Lower lobe of right lung (tissue), 2 donors: ENCODE results near the gene ACOT7. TPM values are rescaled to one million over a fixed set of nuclear protein-coding genes. Genes with fewer than 3 reads are reported as not detected.
"Not testable (repeated sequence)": the region's sequence is repeated elsewhere in the genome, so short reads cannot be mapped to it uniquely, and the experiment has no call there.

Experiments
- ATAC-seq, 2 donors: fragments of 200-7000 bp; cut with Tn5 transposase; one replicate each; pipeline ENCODE4 v1.9.1; 2020 to 2022; ENCODE audit warnings: mild to moderate bottlenecking in 2 of 2, moderate library complexity in 2 of 2
- DNase-seq: peaks from one replicate; pipeline ENCODE4 v3.0.0-alpha.2; 2020
- H3K27ac ChIP-seq: fragments of 200-600 bp; one replicate; pipeline ENCODE4 v1.8.0; 2022
- H3K27me3 ChIP-seq: fragments of 200-600 bp; one replicate; pipeline ENCODE4 v1.8.0; 2022; ENCODE audit warnings: low read depth
- H3K36me3 ChIP-seq: fragments of 200-600 bp; one replicate; pipeline ENCODE4 v1.8.0; 2022; ENCODE audit warnings: mild to moderate bottlenecking
- H3K4me1 ChIP-seq: fragments of 200-600 bp; one replicate; pipeline ENCODE4 v1.8.0; 2022
- H3K4me3 ChIP-seq: fragments of 200-600 bp; one replicate; pipeline ENCODE4 v1.8.0; 2022; ENCODE audit warnings: mild to moderate bottlenecking
- H3K9me3 ChIP-seq: fragments of 200-600 bp; one replicate; pipeline ENCODE4 v1.8.0; 2022
- intact Hi-C: fragments of 100-400 bp; cut with DNase I; formaldehyde crosslinking; loops from one replicate; pipeline ENCODE4 v1.11.0; 2022
- total RNA-seq: library from RNA; stranded (reverse); fragmentation: NEBNext Ultra II Directional; extraction: Animal tissue kit (Norgen Biotek cat#: 25700); gene quantifications from one replicate; pipeline ENCODE4 v1.2.1, GENCODE V29; 2021
- TF ChIP-seq, protein P1 (sequence below): fragments of 200-600 bp; IDR thresholded peaks from one replicate; pipeline ENCODE4 v1.8.0; 2022; ENCODE audit warnings: antibody characterized with exemption, mild to moderate bottlenecking
- donor health status: DM: no; HTN: yes; CAD: no; lungs with severe emphysema.

Gene ACOT7
- total RNA-seq, 1 donor from 2014 or later, result 28.5 TPM

GRCh38 chr1:6363085-6363884 lies 30.3 kb downstream of the ACOT7 start:
- H3K27me3 ChIP-seq, H3K36me3 ChIP-seq, H3K9me3 ChIP-seq, H3K27ac ChIP-seq, intact Hi-C loops, H3K4me3 ChIP-seq, ATAC-seq: not testable (repeated sequence)
- TF ChIP-seq, protein P1, sequence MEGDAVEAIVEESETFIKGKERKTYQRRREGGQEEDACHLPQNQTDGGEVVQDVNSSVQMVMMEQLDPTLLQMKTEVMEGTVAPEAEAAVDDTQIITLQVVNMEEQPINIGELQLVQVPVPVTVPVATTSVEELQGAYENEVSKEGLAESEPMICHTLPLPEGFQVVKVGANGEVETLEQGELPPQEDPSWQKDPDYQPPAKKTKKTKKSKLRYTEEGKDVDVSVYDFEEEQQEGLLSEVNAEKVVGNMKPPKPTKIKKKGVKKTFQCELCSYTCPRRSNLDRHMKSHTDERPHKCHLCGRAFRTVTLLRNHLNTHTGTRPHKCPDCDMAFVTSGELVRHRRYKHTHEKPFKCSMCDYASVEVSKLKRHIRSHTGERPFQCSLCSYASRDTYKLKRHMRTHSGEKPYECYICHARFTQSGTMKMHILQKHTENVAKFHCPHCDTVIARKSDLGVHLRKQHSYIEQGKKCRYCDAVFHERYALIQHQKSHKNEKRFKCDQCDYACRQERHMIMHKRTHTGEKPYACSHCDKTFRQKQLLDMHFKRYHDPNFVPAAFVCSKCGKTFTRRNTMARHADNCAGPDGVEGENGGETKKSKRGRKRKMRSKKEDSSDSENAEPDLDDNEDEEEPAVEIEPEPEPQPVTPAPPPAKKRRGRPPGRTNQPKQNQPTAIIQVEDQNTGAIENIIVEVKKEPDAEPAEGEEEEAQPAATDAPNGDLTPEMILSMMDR, result peak; percentile 72
- H3K4me1 ChIP-seq, result peaks cover 29% of the 10 kb centered on the region
- peak; percentile 78 for DNase-seq

GRCh38 chr1:6361124-6361775 lies 32.3 kb downstream of the ACOT7 start:
- Histone ChIP-seq H3K27me3 (no peaks in the 10 kb centered on the region), H3K27ac (no peak overlapping the region), H3K36me3 (no peaks in the 10 kb centered on the region), H3K4me1 (peaks cover 34% of the 10 kb centered on the region), H3K9me3 (no peaks in the 10 kb centered on the region), H3K4me3 (no peak overlapping the region)
- no peak for DNase-seq
- intact Hi-C loops, result no loop called here
- TF ChIP-seq, protein P1, result no peak
- ATAC-seq, result no peak

GRCh38 chr1:6360517-6361070 lies 33.0 kb downstream of the ACOT7 start:
- ATAC-seq, result no peak

DNA sequence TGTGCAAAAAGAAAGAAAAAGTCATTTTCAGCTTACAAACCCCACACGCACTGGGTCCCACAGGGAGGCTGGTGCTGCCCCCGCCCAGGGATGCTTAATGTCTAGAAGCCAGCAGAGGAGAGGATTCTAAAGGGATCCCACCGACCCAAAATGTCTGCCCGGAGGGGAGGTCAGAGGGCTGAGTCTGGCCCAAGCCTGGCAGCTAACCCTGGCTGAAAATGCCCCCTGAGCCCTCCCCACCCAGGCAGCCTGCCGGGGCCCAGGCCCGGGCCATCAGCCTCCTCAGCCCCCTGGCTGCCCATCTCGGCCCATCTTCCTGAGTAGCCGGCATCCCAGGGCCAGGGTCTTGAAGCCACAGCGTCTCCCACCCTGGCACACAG lies 33.5 kb downstream of the ACOT7 start:
- Histone ChIP-seq H3K4me1 (peaks cover 34% of the 10 kb centered on the region), H3K4me3 (no peak overlapping the region), H3K36me3 (no peaks in the 10 kb centered on the region), H3K27ac (peak overlapping the region; percentile 86), H3K9me3 (no peaks in the 10 kb centered on the region), H3K27me3 (no peaks in the 10 kb centered on the region)
- peak in 1 of 2 donors; percentile 1 for ATAC-seq
- TF ChIP-seq, protein P1, result no peak
- intact Hi-C loops, result no loop called here
- DNase-seq, result no peak

More at GRCh38 chr1:6360517-6361070, 33.0 kb downstream of the ACOT7 start:
- Histone ChIP-seq H3K9me3 (no peaks in the 10 kb centered on the region), H3K27me3 (no peaks in the 10 kb centered on the region), H3K27ac (peak overlapping the region; percentile 86), H3K4me1 (peaks cover 34% of the 10 kb centered on the region), H3K36me3 (no peaks in the 10 kb centered on the region), H3K4me3 (no peak overlapping the region)
- DNase-seq, result no peak
- intact Hi-C loops, result no loop called here
- TF ChIP-seq, protein P1, result no peak

DNA sequence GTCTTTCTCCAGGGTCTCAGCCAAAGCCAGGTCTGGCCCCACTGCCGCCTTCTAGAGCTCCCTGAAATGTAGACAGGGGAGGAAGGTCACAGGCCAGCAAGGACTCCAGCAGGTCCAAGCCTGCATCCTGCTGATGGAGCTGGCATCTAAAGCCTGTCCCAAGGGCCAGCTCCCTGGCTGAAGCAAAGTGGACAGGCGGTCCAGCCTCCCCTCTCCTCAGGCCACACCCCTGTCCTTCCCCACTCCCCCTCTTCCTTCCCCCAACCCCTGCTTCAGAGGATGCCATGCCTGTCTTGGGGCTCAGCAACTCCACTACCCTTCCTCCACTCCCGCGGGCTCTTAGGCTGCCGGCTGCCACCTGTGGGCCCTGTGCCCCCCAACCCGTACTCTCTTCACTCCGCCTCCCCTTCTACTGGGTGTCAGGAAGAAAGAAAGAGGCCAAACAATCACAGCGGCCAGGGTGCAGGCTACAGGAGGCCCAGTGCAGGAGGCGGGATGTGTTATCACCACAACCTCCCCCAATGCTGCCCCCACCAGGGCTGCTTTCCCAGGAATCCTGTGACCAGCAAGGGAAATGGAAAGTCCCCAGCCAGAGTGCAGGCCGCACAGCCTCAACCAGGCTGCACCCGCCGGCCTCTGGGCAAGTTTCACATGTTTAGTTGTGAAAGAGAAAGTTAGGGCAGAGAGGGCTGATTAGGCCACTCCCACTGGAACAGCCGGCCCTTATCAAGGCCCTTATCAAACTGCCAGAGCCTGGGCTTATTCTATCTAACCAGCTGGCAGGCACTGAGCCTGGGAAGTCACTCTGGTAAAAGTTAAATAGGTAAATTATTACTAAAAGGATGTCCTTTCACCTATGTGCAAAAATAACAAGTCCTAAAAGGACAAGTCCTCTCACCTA lies 34.1 kb downstream of the ACOT7 start:
- peak overlapping the region; percentile 86 for H3K27ac ChIP-seq
- no peaks in the 10 kb centered on the region for H3K27me3 ChIP-seq
- peaks cover 34% of the 10 kb centered on the region for H3K4me1 ChIP-seq
- no peaks in the 10 kb centered on the region for H3K9me3 ChIP-seq
- H3K4me3 ChIP-seq, result peak overlapping the region; percentile 27
- TF ChIP-seq, protein P1, result no peak
- peak; percentile 90 to 95 for ATAC-seq
- DNase-seq, result peak; percentile 85
- no peaks in the 10 kb centered on the region for H3K36me3 ChIP-seq
- intact Hi-C loops, result no loop called here
